Uterus (tissue), 4 donors: Measurements from ENCODE around the gene ADCY5. TPM values are rescaled to one million over a fixed set of nuclear protein-coding genes. Genes with fewer than 3 reads are reported as not detected.

ENCODE experiments used
- DNase-seq, 2 donors: peaks; one replicate each; pipeline ENCODE4 v3.0.0-alpha.2; 2019 to 2020
- H3K27ac ChIP-seq, 2 donors: fragments of 200-600 bp; sonication (generic); 1 replicate in 1 of 2; 2 replicates in 1 of 2; pipeline ENCODE4 v1.5.1; 2016 to 2018
- H3K27me3 ChIP-seq, 2 donors: fragments of 200-600 bp; sonication (generic); one replicate each; pipeline ENCODE4 v1.5.1; 2018 to 2019; ENCODE audit warnings: control low read depth in 1 of 2
- H3K36me3 ChIP-seq, 2 donors: fragments of 200-600 bp; sonication (generic); one replicate each; pipeline ENCODE4 v1.5.1; 2019; ENCODE audit warnings: control low read depth in 1 of 2
- H3K4me1 ChIP-seq, 2 donors: fragments of 200-600 bp; sonication (generic); one replicate each; pipeline ENCODE4 v1.5.1; 2018 to 2019; ENCODE audit warnings: control low read depth in 1 of 2
- H3K4me3 ChIP-seq, 2 donors: fragments of 200-600 bp; sonication (generic); 1 replicate in 1 of 2; 2 replicates in 1 of 2; pipeline ENCODE4 v1.5.1; 2018 to 2019; ENCODE audit warnings: mild to moderate bottlenecking in 1 of 2
- H3K9me3 ChIP-seq, 2 donors: fragments of 200-600 bp; sonication (generic); one replicate each; pipeline ENCODE4 v1.5.1; 2019; ENCODE audit warnings: control low read depth in 1 of 2
- POLR2A ChIP-seq, 2 donors: fragments of 450-650 bp; IDR thresholded peaks; one replicate each; pipeline ENCODE4 v1.6.1; 2016; ENCODE audit warnings: antibody characterized with exemption in 2 of 2, mild to moderate bottlenecking in 1 of 2, moderate library complexity in 1 of 2
- intact Hi-C: fragments of 100-400 bp; cut with DNase I; formaldehyde crosslinking; loops from one replicate; pipeline ENCODE4 v1.15.1; 2023; ENCODE audit warnings: low total_unique reads
- total RNA-seq, 4 donors: library from RNA; depleted of rRNA in 3 of 4; stranded (reverse); fragments of >200 nt in 3 of 4; gene quantifications; one replicate each; pipeline versions ENCODE4 v1.1.0 to v1.2.4, GENCODE V29; 2014 to 2023
- TF ChIP-seq, protein P1 (sequence below), 4 experiments: fragments of 200-600 bp in 2 of 4; fragments of 450-650 bp in 2 of 4; sonication (generic) in 2 of 4; IDR thresholded peaks; one replicate each; pipeline ENCODE4 v1.5.1; 2016 to 2019; ENCODE audit warnings: antibody characterized with exemption in 4 of 4, mild to moderate bottlenecking in 2 of 4, moderate library complexity in 1 of 4
- donor health status: DM: yes; HTN: yes; CAD: no.

The ADCY5 gene
- total RNA-seq, 4 donors from 2014 or later: 21.1 to 43.5 (median 34.7) TPM

DNA sequence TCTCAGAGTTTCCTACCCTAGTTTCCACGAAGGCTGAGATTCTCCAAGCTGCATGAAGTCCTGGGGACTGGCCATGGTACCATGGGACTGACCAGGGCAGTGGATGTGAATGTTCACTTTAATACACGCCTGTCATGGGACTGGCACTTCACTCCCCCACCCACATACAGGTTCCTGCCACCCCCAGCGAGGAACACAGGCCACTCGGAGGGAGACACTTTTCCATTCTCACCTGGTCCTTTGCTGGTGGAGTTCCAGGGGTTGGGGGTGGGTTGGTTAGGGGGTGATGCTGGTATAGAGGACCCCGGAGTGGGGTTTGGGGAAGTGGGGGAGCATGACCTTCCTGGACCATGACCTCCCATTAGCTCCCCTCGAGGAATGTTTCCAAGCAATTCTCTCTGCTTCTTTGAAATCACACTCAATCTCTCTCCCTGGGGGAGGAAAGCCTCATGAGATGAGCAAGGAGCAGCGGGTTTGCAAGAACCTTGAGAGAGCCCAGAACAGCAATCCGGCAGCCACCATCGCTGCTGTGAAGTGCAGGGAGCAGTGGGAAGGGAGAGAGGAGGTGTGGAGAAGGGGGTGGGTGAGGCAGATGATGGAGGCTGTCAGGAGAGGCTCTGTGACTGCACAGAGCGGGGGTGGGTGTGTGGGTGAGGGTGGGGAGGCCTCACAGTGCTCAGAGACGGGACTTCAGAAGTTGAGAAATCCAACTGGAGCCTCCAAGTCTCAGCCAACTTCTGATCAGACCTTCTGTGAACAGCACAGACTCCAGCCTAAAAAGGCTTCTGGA, 69.7 kb downstream of the ADCY5 start:
- no peak overlapping the region for H3K4me3 ChIP-seq
- TF ChIP-seq, protein P1, sequence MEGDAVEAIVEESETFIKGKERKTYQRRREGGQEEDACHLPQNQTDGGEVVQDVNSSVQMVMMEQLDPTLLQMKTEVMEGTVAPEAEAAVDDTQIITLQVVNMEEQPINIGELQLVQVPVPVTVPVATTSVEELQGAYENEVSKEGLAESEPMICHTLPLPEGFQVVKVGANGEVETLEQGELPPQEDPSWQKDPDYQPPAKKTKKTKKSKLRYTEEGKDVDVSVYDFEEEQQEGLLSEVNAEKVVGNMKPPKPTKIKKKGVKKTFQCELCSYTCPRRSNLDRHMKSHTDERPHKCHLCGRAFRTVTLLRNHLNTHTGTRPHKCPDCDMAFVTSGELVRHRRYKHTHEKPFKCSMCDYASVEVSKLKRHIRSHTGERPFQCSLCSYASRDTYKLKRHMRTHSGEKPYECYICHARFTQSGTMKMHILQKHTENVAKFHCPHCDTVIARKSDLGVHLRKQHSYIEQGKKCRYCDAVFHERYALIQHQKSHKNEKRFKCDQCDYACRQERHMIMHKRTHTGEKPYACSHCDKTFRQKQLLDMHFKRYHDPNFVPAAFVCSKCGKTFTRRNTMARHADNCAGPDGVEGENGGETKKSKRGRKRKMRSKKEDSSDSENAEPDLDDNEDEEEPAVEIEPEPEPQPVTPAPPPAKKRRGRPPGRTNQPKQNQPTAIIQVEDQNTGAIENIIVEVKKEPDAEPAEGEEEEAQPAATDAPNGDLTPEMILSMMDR (IDR thresholded peaks at IDR 0.05): no peak
- H3K36me3 ChIP-seq: no peaks in the 10 kb centered on the region
- H3K9me3 ChIP-seq: no peaks in the 10 kb centered on the region
- DNase-seq: no peak
- H3K4me1 ChIP-seq: no peaks in the 10 kb centered on the region
- H3K27me3 ChIP-seq: no peaks in the 10 kb centered on the region
- intact Hi-C loops: no loop called here
- no peak overlapping the region for H3K27ac ChIP-seq

DNA sequence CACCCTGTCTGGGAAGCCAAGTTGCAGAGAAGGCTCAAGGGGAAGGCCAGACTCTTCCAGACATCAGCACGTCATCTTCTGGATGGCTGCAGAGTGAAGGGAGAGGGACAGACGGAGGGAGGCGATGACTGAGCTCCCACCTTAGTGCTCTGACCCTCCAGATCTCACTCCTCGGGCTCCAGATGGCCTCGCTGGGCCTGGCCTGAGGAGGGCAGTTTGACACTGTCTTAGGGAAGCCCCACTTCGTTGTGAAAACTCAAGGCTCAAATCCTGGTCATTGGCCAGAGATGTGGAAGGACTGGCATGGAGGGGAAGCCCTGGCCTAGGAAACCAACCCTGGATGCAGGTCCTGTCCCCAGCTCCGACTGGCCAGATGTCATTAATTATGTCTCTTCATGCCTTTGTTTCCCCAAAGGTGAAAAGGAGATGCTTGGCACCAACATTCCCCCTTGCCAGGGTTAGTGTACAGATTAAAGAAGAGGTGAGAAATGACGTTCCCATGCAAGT, 70.4 kb downstream of the ADCY5 start:
- H3K36me3 ChIP-seq: no peaks in the 10 kb centered on the region
- no peak for DNase-seq
- intact Hi-C loops: no loop called here
- H3K27me3 ChIP-seq: no peaks in the 10 kb centered on the region
- no peak overlapping the region for H3K4me3 ChIP-seq
- H3K27ac ChIP-seq: no peak overlapping the region
- TF ChIP-seq, protein P1 (IDR thresholded peaks at IDR 0.05): no peak
- no peak for TF ChIP-seq POLR2A (IDR thresholded peaks at IDR 0.05)
- no peaks in the 10 kb centered on the region for H3K9me3 ChIP-seq
- no peaks in the 10 kb centered on the region for H3K4me1 ChIP-seq

DNA sequence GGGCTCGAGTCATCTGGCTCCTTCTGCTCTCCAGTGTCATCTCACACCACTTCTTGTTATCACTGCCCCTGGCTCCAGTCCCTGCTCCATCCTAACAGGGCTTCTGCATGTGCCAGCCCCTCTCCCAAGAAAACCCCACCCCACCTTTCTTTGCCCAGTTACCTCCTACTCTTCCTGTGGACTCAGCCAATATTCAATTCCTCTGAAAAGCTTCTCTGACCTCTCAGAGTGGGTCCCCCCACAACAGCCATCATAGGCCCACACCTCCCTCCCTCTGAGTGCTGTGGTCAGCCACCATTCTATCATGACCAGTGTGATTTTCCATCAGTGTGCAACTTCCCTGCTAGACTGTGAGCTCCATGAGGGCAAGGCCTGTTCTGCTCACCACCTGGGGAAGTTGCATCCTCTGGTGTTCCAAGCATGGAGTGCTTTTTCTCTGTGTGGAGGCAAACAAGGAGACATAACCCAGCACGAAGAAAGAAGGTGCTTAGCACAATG, 71.6 kb downstream of the ADCY5 start:
- TF ChIP-seq, protein P1 (IDR thresholded peaks at IDR 0.05): no peak
- TF ChIP-seq POLR2A (IDR thresholded peaks at IDR 0.05): no peak
- no peaks in the 10 kb centered on the region for H3K9me3 ChIP-seq
- H3K4me3 ChIP-seq: no peak overlapping the region
- H3K27ac ChIP-seq: peak overlapping the region in 1 of 2 donors; percentile 19
- H3K4me1 ChIP-seq: no peaks in the 10 kb centered on the region
- H3K27me3 ChIP-seq: no peaks in the 10 kb centered on the region
- H3K36me3 ChIP-seq: no peaks in the 10 kb centered on the region
- DNase-seq: no peak
- intact Hi-C loops: no loop called here

DNA sequence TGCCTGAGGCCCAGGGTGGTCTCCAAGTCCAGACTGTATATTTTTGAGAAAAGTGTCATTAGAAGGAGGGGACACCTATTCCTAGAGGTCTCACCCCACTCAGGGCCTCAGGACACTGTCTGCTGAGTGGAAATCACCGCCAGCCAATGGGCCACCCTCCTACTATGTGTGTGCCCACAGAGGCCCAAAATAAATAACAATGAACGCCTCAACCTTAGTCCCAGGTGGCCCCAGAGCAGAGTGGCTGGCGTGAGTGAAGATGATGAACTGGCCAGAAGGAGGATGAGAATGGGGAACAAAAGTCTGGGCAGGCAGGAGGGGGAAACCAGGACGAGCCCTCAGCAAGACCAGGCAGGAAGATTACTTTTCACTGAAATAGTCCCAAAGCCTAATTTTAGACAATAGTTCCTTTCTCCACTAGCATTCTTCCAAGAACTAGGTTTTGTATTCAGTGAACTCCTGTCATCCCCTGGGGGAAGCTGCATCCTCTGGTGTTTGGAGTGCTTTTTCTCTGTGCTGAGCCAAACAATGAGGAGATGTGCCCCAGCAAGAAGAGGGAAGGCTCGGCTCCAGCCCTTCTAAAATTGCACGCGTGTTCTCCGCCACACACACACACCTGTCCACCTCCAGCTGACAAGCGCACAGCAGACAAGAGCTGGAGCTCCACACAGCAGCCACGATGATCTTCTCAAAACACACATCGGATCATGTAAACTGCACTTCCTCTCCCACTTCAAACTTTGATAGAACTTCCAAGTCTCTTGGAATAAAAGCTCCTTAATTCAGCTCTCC, 72.2 kb downstream of the ADCY5 start:
- H3K27ac ChIP-seq: peak overlapping the region in 1 of 2 donors; percentile 19
- intact Hi-C loops: no loop called here
- no peak for DNase-seq

More for the DNA sequence above, 72.2 kb downstream of the ADCY5 start:
- H3K36me3 ChIP-seq: no peaks in the 10 kb centered on the region
- TF ChIP-seq, protein P1 (IDR thresholded peaks at IDR 0.05): no peak
- no peak for TF ChIP-seq POLR2A (IDR thresholded peaks at IDR 0.05)
- no peaks in the 10 kb centered on the region for H3K4me1 ChIP-seq
- no peak overlapping the region for H3K4me3 ChIP-seq
- H3K27me3 ChIP-seq: no peaks in the 10 kb centered on the region
- H3K9me3 ChIP-seq: no peaks in the 10 kb centered on the region
